Fibroblast of peridontal ligament (primary cell): ENCODE data around the gene MYO10.
"Not testable (repeated sequence)": the region's sequence is repeated elsewhere in the genome, so short reads cannot be mapped to it uniquely, and the experiment has no call there.

Source experiments
- DNase-seq: peaks from one replicate; pipeline ENCODE4 v3.0.0-alpha.2; 2010; ENCODE audit errors: extremely low read depth

MYO10 gene

DNA sequence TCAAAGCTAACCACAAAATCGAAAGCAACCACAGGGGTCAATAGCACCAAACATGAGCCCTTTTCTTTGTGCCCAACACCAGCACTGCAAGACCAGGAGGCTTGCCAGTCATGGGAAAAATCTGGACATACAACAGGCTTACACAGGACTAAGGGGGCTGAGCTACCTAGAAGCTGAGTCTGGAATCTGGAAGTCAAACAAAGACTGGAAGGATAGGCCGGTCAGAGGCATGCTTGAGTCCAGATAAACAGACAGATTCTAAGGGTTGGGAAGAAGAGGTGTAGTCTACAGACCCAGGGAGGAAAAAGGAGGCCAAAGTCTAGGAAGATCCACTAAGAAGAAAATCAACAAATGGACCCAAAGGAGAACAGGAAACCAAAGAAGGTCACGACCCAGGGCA, 73.3 kb downstream of the MYO10 start:
- no peak for DNase-seq

DNA sequence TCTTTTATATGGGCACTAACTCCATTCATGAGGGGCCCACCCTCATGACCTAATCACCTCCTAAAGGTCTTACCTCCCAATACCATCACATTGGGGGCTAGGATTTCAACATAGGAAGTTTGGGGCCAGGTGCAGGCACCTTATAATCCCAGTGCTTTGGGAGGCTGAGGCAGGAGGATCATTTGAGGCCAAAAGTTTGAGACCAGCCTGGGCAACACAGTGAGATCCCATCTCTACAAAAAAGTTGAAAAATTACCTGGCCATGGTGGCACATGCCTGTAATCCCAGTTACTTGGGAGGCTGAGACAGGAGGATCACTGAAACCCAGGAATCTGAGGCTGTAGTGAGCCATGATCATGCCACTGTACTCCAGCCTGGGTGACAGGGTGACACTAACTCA, 76.7 kb downstream of the MYO10 start:
- DNase-seq = no peak

DNA sequence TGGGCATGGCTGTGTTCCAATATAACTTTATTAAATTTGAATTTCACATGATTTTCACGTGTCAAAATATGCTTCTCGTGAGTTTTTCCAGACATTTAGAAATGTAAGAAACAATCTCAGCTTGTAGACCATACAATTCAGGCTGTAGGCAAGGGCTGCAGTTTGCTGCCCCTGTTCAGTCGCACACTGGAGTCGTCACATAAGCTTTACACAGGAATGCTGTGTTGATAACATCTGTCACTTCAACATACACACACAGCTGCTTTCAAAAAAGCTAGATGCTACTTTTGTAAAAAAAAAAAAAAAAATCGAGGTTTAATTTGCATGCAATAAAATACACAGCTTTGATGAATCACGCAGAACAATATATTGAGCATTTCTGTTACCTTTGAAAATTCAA, 77.9 kb downstream of the MYO10 start:
- no peak for DNase-seq

DNA sequence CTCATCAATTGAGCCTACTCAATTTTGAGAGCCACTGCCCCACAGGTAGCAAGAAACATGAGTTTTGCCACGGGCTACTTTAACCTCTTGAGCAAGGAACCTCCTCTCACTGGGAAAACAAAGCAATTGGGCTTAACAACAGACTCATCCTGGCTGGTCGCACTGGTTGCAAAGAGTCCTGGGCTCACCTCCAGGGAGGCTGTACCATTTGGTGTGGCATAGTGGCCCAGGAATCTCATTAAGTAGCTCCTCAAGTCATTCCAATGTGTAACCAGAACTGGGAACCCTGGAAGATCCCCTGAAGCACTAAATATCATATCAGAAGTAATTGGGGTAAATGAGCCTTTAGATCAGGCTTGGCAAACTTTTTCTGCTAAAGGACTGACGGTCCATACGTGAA, 78.5 kb downstream of the MYO10 start:
- DNase-seq = no peak

DNA sequence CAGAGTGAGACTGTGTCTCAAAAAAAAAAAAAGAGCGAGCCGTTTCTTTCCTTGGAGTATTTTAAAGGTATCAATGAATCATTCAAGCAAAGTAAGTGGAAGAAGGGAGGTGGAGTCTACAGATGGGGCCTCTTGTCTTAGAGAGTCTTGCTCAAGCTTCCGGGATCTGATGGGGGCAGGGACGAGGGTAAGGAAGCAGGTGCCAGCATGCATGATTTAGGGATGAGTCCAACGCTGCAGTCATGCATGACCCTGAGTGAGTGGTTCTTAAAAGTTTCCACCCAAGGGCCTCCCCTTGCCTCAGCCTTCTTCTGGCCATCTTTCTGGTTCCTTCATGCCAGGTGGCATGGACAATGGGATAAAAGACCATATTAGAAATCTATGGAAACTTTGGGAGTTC, 79.6 kb downstream of the MYO10 start:
- no peak for DNase-seq

DNA sequence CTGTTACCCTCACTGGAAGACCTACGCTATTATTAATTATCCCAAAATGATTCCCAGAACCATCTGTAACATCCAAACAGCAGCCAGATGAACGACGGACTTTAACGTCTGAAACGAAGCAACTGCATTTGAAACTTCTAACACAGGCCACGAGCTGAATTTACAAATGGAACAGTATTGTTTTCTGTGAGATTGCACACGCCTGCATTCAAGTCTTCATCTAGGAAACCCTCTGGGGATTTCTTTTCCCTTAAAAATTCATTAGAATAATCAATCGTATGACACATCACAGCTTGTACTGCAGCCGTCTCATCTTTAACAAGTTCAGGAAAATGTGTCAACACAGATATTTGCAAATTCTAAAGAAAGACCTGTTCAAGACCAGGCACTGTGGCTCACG, 80.2 kb downstream of the MYO10 start:
- DNase-seq = no peak

DNA sequence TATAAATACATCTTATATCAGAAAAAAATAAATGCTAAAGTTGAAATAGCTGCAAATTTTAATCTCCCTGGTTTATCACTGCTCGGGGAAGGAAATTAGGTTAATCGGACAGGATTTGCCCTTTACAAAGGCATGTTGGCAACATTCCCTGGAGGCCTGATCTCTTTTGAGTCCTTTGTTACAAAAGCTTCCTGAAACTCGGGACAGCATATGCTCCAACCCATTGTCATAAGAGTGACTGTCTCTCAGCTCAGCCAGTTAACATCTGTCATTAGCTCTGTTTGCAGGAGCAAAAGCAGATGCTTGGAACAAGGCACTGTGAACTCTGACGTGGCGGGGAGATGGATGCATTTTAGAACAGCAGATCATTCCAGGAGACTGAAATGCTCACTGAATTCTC, 80.6 kb downstream of the MYO10 start:
- DNase-seq = no peak

DNA sequence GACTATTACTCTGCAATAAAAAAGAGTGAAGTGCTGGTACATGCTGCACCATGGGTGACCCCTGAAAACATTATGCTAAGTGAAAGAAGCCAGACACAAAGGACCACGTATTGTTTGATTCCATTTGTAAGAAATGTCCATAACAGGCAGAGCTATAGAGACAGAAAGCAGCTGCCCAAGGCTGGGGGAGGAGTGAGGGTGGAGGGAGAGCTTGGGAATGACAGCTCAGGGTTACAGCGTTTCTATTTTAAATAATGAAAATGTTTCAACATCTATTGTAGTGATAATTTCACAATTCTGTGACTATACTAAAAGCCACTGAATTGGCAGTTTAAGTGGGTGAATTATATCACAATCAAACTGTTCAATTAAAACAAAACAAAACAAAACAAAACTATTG, 81.7 kb downstream of the MYO10 start:
- DNase-seq = peak; percentile 28

DNA sequence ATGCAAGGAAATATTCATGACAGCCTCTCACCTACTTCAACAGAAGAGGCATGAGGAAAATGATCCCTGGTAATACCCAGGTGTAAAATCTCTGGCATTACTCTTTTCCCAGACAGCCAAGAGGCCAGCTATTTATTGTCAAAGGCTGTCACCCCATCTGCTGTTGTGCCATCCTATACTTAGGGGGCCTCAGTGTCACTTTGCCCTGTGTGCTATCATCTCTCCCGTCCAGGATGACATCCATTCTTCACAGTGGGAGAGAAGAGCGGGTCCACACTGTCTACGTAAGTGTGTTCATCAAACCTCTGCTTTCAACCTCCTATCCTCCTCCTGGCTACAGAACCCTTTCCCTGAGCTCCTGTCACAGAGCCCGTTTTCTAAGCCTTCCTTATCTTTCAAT, 82.6 kb downstream of the MYO10 start:
- DNase-seq = no peak

DNA sequence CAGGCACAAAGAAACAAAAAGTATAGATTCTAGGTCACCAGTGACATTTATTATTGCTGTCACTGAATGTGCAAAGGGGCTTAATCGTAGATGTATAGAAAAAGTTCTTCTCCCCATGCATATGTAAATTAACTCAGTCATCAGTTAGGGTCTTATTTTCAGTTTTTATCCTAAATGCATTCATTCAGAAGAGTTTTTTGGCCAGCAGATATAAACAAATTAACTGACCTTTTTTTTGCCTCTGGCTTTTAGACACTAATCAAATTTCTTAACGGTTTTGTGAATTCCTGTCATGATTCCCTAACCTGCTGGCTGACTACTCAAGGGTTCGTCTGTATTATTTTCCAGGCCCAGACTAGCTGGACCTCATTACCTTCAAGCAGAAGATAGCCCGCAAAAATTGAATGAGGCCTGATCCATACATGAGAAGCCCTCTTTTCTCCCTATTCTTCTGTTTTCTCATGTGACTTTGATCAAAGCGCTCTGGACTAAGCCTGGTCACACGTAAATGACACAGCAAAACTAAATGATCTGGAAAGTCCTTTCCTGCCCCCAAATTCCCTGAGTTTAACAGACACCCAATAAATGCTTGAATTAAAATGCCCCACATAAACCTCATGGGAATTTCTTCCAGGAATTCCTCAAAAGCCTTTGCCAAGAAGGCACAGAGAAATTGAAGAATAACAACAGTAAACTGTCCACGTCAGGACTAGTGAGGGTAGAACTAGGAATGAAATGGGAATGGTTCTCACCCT, 83.7 kb downstream of the MYO10 start:
- DNase-seq = no peak

DNA sequence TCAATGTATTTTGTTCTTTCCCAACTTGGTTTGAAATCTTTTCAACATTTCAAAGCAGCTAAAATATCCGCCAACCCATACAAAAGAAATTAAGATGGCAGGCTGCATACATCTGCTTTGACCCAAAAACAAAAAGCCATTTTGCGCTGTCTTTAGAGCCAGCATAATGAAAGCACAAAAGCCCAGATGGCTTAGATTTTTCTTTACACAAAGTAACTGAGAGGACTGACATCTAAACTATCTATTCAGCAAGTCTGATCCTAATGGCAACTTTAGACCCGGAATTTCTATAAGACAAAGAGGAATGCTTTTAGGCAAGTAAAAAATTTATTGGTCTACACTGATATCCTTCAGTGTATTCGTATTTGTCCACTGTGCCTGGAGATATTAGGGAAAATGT, 86.3 kb downstream of the MYO10 start:
- DNase-seq = no peak

DNA sequence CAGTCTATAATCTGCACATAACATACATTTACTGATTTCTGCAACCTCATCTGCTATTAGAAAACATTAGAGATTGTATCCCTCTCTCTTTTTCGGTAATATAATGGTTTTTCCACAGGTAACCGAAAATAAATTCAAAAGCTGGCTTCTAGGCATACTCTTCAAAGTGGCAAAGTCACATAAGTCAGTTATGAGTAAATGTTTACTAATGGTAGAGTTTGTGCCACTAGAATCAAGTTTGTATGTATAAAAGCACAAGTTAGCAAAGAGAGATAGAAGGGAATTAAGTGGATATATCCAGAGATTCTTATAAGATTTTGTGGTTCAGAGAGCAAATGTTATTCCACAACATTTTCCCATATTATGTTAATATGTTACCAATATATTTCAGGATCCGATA, 86.9 kb downstream of the MYO10 start:
- DNase-seq = no peak

DNA sequence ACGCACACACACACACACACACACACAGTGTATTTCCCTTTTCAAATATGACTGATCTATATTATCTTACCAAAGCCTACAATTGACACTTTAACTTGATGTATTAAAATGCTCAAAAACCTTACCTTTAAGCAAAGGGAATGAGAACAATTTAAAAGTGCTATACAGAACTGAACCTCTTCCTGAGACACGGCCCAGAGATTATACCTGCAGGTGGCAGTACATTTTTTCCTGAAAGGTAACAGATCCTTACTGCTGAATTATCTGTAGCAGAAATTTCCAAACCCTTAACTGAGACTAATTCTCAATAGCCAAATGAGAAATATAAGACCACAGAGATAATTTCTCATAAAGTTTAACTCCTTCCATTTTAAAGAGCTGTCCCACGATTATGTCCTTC, 91.1 kb downstream of the MYO10 start:
- no peak for DNase-seq

DNA sequence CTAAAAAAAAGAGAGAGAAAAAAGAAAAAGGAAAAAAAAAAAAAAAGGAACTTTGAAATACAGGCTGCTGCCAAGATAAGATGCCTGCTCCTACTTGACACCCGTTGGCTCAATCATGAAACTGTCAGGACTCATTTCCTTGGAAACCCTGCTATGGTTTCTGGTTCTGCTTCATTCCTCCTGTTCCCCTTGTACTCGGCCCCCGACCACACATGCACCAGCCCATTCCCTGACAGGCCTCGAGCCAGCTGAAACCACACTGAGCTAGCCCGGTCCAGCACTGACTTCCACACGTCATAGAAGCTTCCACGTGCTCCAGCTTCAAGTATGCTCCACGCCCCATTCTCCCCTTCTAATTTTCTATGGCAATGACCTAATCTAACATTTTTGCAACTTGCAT, 93.2 kb downstream of the MYO10 start:
- DNase-seq = peak; percentile 66

DNA sequence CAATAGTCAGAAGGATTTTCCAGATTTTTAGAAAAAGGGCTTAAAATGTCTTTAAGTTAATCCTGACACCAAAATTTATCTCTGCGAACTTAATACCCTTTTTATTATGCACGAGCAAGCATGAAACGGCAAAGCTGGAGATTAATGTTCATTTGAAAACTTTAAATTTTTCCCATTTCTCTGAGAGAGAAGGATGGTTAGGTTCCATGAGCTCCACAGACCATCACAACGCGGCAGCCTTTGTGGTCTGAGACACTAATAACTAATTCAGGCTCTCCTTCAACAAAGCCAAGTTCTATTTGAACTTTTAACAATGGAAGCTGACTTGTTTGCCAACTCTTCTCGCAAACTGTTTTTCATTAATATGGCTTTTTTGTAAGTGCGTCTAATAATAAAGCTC, 94.7 kb downstream of the MYO10 start:
- no peak for DNase-seq

DNA sequence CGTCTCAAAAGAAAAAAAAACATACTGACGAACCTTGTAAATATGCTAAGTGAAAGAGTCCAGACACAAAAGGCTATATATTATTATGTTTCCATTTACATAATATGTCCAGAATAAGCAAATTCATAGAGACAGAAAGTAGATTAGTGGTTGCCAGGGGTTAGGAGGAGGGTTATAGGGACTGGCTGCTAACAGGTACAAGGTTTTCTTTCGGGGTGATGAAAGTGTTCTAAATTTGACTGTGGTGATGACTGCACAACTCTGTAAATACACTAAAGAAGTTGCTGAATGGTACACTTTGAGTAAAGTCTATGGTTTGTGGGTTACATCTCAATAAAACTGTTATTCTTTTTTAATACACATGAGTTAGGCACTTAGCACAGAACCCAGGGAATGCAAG, 98.8 kb downstream of the MYO10 start:
- no peak for DNase-seq

DNA sequence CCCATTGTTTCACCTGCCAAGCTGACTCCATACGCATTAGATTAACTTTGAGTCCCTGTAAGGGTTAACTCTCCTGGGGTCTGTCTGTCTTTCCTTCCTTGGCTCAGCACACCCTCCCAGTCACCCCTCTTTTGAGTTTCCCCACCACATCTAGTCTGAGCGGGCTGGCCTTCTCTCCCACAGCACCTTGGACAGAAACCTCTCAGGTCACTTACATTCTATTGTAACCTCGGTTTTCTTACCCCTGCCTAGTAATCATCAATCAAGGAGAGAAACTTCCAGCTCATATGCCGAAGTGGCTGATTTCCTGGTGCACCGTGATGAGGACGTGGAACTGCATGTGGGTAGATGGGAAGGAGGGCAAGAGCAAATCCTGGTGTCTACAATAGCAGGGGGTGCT, 102.1 kb downstream of the MYO10 start:
- DNase-seq = no peak

DNA sequence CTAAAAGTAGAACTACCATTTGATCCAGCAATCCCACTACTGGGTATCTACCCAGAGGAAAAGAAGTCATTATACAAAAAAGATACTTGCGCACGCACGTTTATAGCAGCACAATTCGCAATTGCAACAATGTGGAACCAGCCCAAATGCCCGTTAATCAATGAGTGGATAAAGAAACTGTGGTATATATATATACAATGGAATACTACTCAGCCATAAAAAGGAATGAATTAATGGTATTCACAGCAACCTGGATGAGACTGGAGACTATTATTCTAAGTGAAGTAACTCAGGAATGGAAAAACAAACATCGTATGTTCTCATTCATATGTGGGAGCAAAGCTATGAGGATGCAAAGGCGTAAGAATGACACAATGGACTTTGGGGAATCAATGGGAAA, 104.8 kb downstream of the MYO10 start:
- DNase-seq = not testable (repeated sequence)

DNA sequence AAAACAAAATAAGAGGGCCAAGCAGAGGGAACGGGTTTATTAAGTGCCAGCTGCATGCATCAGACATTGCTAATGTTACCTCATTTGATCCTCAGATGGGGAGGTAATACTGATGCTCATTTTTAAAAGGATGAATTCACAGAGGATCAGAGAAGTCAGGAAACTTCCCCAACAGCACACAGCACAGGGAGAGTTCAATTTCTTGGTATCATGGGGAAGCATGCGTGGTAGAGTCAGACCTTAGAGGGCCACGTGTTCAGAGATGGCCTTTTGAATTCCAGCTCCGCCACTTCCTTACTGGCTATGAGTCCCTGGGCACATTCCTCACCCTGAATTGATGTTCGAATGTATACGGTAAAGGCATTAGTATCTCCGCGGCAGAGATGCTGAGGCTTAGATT, 108.3 kb downstream of the MYO10 start:
- DNase-seq = no peak

DNA sequence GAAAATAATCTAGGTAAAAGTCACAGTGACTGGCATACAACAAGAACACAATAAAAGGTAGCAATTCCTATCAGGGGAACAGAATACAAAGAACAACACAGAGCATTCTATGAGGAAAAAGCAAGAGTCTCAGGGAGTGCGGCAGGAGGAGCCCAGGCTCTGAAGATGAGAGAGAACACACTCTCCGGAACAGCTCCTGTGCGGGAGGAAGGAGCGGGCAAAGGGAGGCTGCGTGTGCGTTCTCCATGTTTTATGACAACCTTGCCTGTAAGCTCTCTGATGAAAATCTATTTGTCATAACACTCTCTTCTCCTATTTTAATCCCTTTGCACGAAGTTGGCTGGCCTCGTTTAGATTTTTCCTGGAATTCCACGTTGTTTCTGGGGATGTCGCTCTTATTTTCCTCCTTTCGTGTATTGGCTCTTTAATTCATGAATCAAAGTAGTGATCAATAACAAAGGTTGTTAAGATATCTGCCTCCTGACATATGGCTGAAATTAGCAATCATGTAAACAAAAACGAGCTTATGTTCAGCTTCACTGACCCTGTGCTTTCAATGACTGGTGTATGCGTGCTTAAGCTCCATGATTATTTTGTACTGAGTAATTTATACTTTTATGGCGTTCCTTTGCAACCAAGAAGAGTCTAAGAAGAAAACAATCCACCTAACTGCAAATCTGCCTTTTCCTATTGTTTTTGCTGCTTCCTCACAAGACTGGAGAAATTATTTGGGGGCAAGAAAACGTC, 109.5 kb downstream of the MYO10 start:
- peak; percentile 66 for DNase-seq

DNA sequence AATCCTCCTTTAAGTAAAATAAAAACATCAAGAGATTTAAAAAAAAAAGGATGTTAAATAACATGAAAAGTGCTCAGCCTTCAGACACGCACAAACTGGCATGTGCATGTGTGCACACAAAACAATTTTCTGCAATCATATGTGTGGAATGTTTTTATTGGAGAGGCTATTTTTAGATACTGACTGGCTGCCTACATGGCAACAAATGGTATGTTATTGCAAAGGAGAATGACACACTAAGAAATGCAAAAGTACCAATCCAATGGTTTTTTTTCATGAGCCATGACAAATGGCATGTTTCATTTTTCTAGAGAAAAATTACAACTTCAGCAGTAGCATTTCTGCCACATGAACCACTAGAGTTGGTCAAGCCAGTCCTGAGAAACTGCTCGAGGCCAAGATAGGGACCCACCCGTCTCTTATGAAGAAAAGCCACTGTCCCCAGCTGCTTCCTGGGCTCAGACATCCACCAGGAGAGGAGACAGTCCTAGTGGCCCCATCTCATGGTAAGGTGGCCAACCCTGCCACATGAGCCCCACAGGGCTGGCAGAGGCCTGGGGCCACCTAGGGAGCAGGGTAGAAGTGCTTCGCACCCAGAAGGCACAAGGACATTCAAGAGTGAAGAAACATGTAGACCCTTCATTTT, 116.4 kb downstream of the MYO10 start:
- DNase-seq = peak; percentile 91

DNA sequence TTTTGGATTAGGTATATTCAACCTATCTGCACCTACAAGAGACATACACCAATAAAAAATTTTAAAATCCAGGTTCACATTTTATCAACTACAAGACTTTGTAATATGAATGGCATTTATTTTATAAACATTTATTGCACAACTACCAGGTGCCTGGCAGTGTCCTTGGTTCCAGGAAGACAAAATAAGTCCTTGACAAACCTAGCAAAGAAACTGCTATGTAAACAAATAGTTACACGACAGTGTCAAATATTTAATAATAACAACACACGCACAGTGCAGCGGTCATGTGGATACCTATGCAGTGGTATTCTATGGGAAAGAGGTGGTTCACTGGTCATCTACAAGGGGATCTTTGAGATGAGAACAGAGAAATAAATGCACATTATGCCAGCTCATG, 120.7 kb downstream of the MYO10 start:
- DNase-seq = no peak

DNA sequence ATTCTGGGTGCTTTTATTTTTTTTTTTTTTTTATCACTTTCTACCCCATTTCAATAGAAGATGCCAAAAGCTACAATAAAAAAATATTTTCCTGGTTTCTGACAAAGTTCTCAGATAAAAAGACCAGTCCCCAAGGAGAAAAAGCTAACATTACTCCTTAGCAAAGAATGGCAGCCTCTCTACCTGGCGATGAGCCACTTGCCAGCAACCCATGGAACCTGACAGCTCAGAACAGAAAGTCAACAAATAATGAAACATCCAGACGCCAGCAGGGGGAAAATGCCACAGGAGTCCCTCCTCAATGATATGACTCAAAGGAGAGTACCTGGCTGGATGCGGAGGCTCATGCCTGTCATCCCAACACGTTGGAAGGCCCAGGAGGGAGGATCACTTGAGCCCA, 123.2 kb downstream of the MYO10 start:
- peak; percentile 33 for DNase-seq
